Adipose tissue (tissue), 3 donors: ENCODE data around the gene IP6K3. TPM values are rescaled to one million over a fixed set of nuclear protein-coding genes. Genes with fewer than 3 reads are reported as not detected.

Source experiments
- H3K27ac ChIP-seq: one replicate; pipeline ENCODE4 v1.5.1; 2013; ENCODE audit warnings: low read depth, low read length
- WGBS, 3 donors: extraction: QIAGEN DNeasy Blood & Tissue Kit; methylation state at CpG; one replicate each; pipeline ENCODE4 v1.1.7; 2013; 5-methylcytosine and 5-hydroxymethylcytosine counted together
- polyA plus RNA-seq, 3 donors: library from polyadenylated mRNA; stranded (reverse); fragments of 200-250 nt; gene quantifications; one replicate each; pipeline ENCODE4 v1.2.3, GENCODE V29; 2013
- donor health status: healthy with polysubstance abuse.
- donor health status: Bipolar disorder and iron deficiency.
- donor health status: healthy.

The IP6K3 gene
- polyA plus RNA-seq, 3 donors: 0.24 to 2.3 (median 0.56) TPM

GRCh38 chr6:33779290-33779689 lies 32.6 kb upstream of the IP6K3 start:
- no peak overlapping the region for H3K27ac ChIP-seq
- WGBS, 3 donors: 82 to 88% (median 85%) methylated on average over 7 of the region's 7 CpGs

- H3K27ac ChIP-seq: no peak overlapping the region
- 86 to 93% (median 88%) methylated on average over 12 of the region's 12 CpGs for WGBS, 3 donors
Observed at GRCh38 chr6:33778444-33779121, 31.9 kb upstream of the IP6K3 start.

GRCh38 chr6:33777398-33778388 lies 31.0 kb upstream of the IP6K3 start:
- H3K27ac ChIP-seq: no peak overlapping the region
- 87 to 92% (median 91%) methylated on average over 25 of the region's 25 CpGs for WGBS, 3 donors

- WGBS, 3 donors: 92 to 97% (median 94%) methylated on average over 13 of the region's 13 CpGs
- H3K27ac ChIP-seq: no peak overlapping the region
Observed at GRCh38 chr6:33776764-33777163, 30.1 kb upstream of the IP6K3 start.

GRCh38 chr6:33776186-33776585 lies 29.5 kb upstream of the IP6K3 start:
- WGBS, 3 donors: 90 to 96% (median 95%) methylated on average over 4 of the region's 4 CpGs
- H3K27ac ChIP-seq: no peak overlapping the region

GRCh38 chr6:33774774-33775173 lies 28.1 kb upstream of the IP6K3 start:
- WGBS, 3 donors: 93 to 98% (median 98%) methylated on average over 3 of the region's 3 CpGs
- no peak overlapping the region for H3K27ac ChIP-seq

GRCh38 chr6:33772902-33773472 lies 26.3 kb upstream of the IP6K3 start:
- 80 to 84% (median 82%) methylated on average over 6 of the region's 6 CpGs for WGBS, 3 donors
- no peak overlapping the region for H3K27ac ChIP-seq

- H3K27ac ChIP-seq: no peak overlapping the region
- WGBS, 3 donors: 78 to 87% (median 80%) methylated on average over 24 of the region's 24 CpGs
Observed at GRCh38 chr6:33772082-33772830, 25.6 kb upstream of the IP6K3 start.

- no peak overlapping the region for H3K27ac ChIP-seq
- 16 to 20% (median 17%) methylated on average over 47 of the region's 47 CpGs for WGBS, 3 donors
Observed at GRCh38 chr6:33771146-33772081, 24.7 kb upstream of the IP6K3 start.

- no peak overlapping the region for H3K27ac ChIP-seq
- 31 to 53% (median 42%) methylated on average over 3 of the region's 3 CpGs for WGBS, 3 donors
Observed at GRCh38 chr6:33770833-33771145, 24.1 kb upstream of the IP6K3 start.

- WGBS, 3 donors: 36 to 50% (median 39%) methylated on average over 14 of the region's 14 CpGs
- H3K27ac ChIP-seq: no peak overlapping the region
Observed at GRCh38 chr6:33770124-33770832, 23.6 kb upstream of the IP6K3 start.

GRCh38 chr6:33769248-33769821 lies 22.6 kb upstream of the IP6K3 start:
- WGBS, 3 donors: 54 to 77% (median 71%) methylated on average over 10 of the region's 10 CpGs
- H3K27ac ChIP-seq: no peak overlapping the region

- H3K27ac ChIP-seq: no peak overlapping the region
- 24 to 38% (median 29%) methylated on average over 7 of the region's 7 CpGs for WGBS, 3 donors
Observed at GRCh38 chr6:33768644-33769120, 22.0 kb upstream of the IP6K3 start.

GRCh38 chr6:33766921-33767907 lies 20.5 kb upstream of the IP6K3 start:
- no peak overlapping the region for H3K27ac ChIP-seq
- WGBS, 3 donors: 76 to 78% (median 77%) methylated on average over 11 of the region's 11 CpGs

GRCh38 chr6:33765368-33765767 lies 18.7 kb upstream of the IP6K3 start:
- 94 to 99% (median 95%) methylated on average over 9 of the region's 9 CpGs for WGBS, 3 donors
- H3K27ac ChIP-seq: no peak overlapping the region
